ENCODE data around the gene PAX8. TPM values are rescaled to one million over a fixed set of nuclear protein-coding genes. Genes with fewer than 3 reads are reported as not detected.
A peak's percentile ranks its signal among the peaks of the same experiment; 100 is the strongest.
"Not testable (repeated sequence)": the region's sequence is repeated elsewhere in the genome, so short reads cannot be mapped to it uniquely, and the experiment has no call there.

Gene PAX8
- total RNA-seq, 2 experiments from 2014 or later: 0.21 to 0.55 TPM

GRCh38 chr2:113288117-113288673, 9.5 kb upstream of the PAX8 start:
- peaks cover 33% of the 10 kb centered on the region for H3K27me3 Mint-ChIP-seq (ENCODE audit: low read depth)
- CTCF ChIA-PET: interaction anchor here (2.1 kb wide), 1 partner anchor 9 kb away, joined by 6 read pairs; no protein-coding TSS in a partner anchor
- DNase-seq; H3K27ac Mint-ChIP-seq; H3K4me3 Mint-ChIP-seq; H3K9me3 Mint-ChIP-seq (ENCODE audit: insufficient read depth); ATAC-seq; POLR2A ChIA-PET; H3K4me1 Mint-ChIP-seq (ENCODE audit: low read depth); H3K36me3 Mint-ChIP-seq (ENCODE audit: low read depth): not testable (repeated sequence)

DNA sequence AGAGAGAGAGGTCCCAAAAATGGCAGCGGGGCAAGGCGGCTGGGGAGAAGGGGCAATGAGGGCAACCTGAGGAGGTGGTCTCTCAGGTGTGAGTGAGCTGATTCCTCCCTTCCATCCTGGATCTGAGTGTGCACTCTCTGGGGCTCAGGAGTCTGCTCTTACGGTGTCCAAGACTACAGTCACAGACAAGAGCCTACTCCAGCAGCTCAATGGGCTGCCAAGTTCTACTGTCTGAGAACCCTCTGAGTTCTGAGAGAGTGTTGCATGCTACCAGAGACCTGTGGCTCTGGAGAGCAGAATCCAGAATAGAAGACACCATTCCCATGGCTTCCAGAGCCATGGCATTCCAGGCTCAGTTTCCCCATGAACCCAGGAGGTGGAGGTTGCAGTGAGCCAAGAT, 7.1 kb upstream of the PAX8 start:
- H3K4me1 Mint-ChIP-seq (ENCODE audit: low read depth): no peaks in the 10 kb centered on the region
- ATAC-seq: no peak
- no peak overlapping the region for H3K4me3 Mint-ChIP-seq
- DNase-seq: no peak
- POLR2A ChIA-PET: no interaction called here
- CTCF ChIA-PET: no interaction called here
- H3K27ac Mint-ChIP-seq: no peak overlapping the region
- no peaks in the 10 kb centered on the region for H3K9me3 Mint-ChIP-seq (ENCODE audit: insufficient read depth)
- H3K36me3 Mint-ChIP-seq (ENCODE audit: low read depth): no peaks in the 10 kb centered on the region
- H3K27me3 Mint-ChIP-seq (ENCODE audit: low read depth): peaks cover 26% of the 10 kb centered on the region

GRCh38 chr2:113284999-113285398, 6.3 kb upstream of the PAX8 start:
- H3K36me3 Mint-ChIP-seq (ENCODE audit: low read depth); H3K4me3 Mint-ChIP-seq; POLR2A ChIA-PET; ATAC-seq; H3K4me1 Mint-ChIP-seq (ENCODE audit: low read depth); H3K27ac Mint-ChIP-seq; H3K9me3 Mint-ChIP-seq (ENCODE audit: insufficient read depth); DNase-seq; CTCF ChIA-PET: not testable (repeated sequence)
- H3K27me3 Mint-ChIP-seq (ENCODE audit: low read depth): peaks cover 33% of the 10 kb centered on the region

GRCh38 chr2:113284476-113284875, 5.8 kb upstream of the PAX8 start:
- Mint-ChIP-seq H3K4me3 (no peak overlapping the region), H3K4me1 (ENCODE audit: low read depth) (no peaks in the 10 kb centered on the region), H3K36me3 (ENCODE audit: low read depth) (no peaks in the 10 kb centered on the region), H3K9me3 (ENCODE audit: insufficient read depth) (no peaks in the 10 kb centered on the region), H3K27ac (no peak overlapping the region), H3K27me3 (ENCODE audit: low read depth) (peaks cover 38% of the 10 kb centered on the region)
- DNase-seq (no peak), ATAC-seq (no peak)
- ChIA-PET CTCF (no interaction called here), POLR2A (no interaction called here)

DNA sequence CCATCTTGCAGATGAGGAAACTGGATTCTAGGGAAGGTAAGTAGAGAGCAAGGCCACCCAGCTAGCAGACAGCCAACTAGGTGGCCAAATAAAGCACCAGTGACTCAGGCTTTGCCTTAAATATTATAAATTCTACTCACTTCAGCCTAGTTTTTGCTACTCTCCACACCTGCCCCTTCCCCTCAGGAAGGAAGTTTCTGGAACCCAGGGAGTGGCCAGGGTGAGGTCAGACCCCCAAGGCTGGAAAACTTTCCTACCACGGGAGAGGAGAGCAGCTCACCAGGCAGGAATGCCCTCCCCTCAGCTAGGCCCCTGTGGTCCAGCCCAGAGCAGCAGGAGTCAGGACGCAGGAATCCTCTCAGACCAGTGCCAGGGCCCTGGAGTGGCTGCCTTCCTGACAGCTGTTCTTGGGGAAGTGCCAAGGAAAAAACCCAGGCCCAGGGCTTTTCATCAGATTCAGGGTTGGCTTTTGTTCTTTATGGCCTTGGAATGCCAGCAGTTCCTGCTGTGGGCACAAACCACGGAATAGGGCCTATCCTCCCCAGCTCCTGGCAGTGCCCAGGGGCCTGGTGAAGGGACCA, 5.1 kb upstream of the PAX8 start:
- H3K27ac Mint-ChIP-seq: no peak overlapping the region
- ATAC-seq (no peak), DNase-seq (no peak)
- H3K36me3 Mint-ChIP-seq (ENCODE audit: low read depth): no peaks in the 10 kb centered on the region
- H3K27me3 Mint-ChIP-seq (ENCODE audit: low read depth): peaks cover 44% of the 10 kb centered on the region
- H3K4me3 Mint-ChIP-seq: no peak overlapping the region
- POLR2A ChIA-PET: no interaction called here
- H3K4me1 Mint-ChIP-seq (ENCODE audit: low read depth): no peaks in the 10 kb centered on the region
- H3K9me3 Mint-ChIP-seq (ENCODE audit: insufficient read depth): no peaks in the 10 kb centered on the region
- CTCF ChIA-PET: no interaction called here

- H3K36me3 Mint-ChIP-seq (ENCODE audit: low read depth): no peaks in the 10 kb centered on the region
- no peaks in the 10 kb centered on the region for H3K9me3 Mint-ChIP-seq (ENCODE audit: insufficient read depth)
- ATAC-seq (no peak), DNase-seq (no peak)
- H3K4me1 Mint-ChIP-seq (ENCODE audit: low read depth): no peaks in the 10 kb centered on the region
- CTCF ChIA-PET: no interaction called here
- peaks cover 45% of the 10 kb centered on the region for H3K27me3 Mint-ChIP-seq (ENCODE audit: low read depth)
- no peak overlapping the region for H3K27ac Mint-ChIP-seq
- POLR2A ChIA-PET: no interaction called here
- H3K4me3 Mint-ChIP-seq: no peak overlapping the region
Measured at GRCh38 chr2:113282747-113283533, 4.2 kb upstream of the PAX8 start.

DNA sequence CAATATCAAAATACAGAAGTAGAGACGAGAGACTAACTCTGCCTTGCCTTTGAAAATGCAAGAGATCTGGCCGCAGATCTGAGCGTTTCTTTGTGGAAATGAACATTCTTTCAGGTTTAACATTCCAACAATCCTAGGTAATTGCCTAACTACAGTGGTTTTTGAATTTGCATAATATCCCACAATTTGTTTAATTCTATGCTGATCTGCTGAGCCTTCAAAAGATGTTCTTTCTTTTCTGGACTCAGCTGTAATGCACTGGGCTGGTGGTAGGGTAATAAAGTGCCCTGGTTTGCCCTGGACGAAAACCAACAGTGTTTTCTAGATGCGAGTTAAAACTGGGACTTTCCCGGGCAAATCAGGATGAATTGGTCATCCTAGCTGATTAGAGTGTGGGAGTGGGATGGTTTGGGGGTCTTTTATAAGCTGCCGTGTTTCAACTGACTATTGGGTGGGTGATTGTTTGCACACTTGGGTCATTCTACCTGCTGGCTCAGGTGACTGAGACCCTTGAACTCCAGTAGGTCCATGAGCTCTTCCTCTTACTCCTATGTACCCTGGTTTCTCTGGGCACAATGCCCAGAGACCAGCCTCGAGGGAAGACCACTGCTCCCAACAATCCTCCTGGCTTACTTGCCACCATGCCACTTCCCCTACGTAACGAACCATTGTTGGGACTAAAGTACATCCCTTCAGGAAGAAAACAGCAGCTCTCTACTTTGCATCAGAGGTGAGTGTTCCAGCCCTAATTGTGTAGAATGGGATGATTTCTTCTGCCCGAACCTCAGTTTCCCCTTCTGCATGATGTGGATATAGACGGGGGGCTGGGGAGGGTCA, 3.4 kb upstream of the PAX8 start:
- ChIA-PET POLR2A (no interaction called here), CTCF (no interaction called here)
- Mint-ChIP-seq H3K27ac (no peak overlapping the region), H3K9me3 (ENCODE audit: insufficient read depth) (no peaks in the 10 kb centered on the region), H3K27me3 (ENCODE audit: low read depth) (peaks cover 44% of the 10 kb centered on the region), H3K4me3 (no peak overlapping the region), H3K36me3 (ENCODE audit: low read depth) (no peaks in the 10 kb centered on the region), H3K4me1 (ENCODE audit: low read depth) (peaks cover 3% of the 10 kb centered on the region)
- DNase-seq (no peak), ATAC-seq (no peak)

- no peaks in the 10 kb centered on the region for H3K9me3 Mint-ChIP-seq (ENCODE audit: insufficient read depth)
- no peak overlapping the region for H3K27ac Mint-ChIP-seq
- H3K27me3 Mint-ChIP-seq (ENCODE audit: low read depth): peaks cover 71% of the 10 kb centered on the region
- DNase-seq: no peak
- ChIA-PET CTCF (interaction anchor here (1.1 to 6.0 kb wide), 3 partner anchors 19 to 113 kb away, joined by 3 to 65 read pairs (median 5); no protein-coding TSS in a partner anchor), POLR2A (no interaction called here)
- H3K4me1 Mint-ChIP-seq (ENCODE audit: low read depth): peaks cover 25% of the 10 kb centered on the region
- no peak for ATAC-seq
- H3K36me3 Mint-ChIP-seq (ENCODE audit: low read depth): no peaks in the 10 kb centered on the region
- no peak overlapping the region for H3K4me3 Mint-ChIP-seq
Measured at GRCh38 chr2:113278073-113278741, 514 bp downstream of the PAX8 start.

- ATAC-seq (no peak), DNase-seq (no peak)
- no peaks in the 10 kb centered on the region for H3K9me3 Mint-ChIP-seq (ENCODE audit: insufficient read depth)
- ChIA-PET CTCF (interaction anchor here (2.0 to 6.0 kb wide), 2 partner anchors 29 to 113 kb away, joined by 5 to 65 read pairs; no protein-coding TSS in a partner anchor), POLR2A (no interaction called here)
- peaks cover 75% of the 10 kb centered on the region for H3K27me3 Mint-ChIP-seq (ENCODE audit: low read depth)
- H3K36me3 Mint-ChIP-seq (ENCODE audit: low read depth): no peaks in the 10 kb centered on the region
- peak overlapping the region; percentile 47 for H3K27ac Mint-ChIP-seq
- no peak overlapping the region for H3K4me3 Mint-ChIP-seq
- H3K4me1 Mint-ChIP-seq (ENCODE audit: low read depth): peaks cover 31% of the 10 kb centered on the region
Measured at GRCh38 chr2:113277474-113278072, 1.1 kb downstream of the PAX8 start.

GRCh38 chr2:113276761-113277425, 1.8 kb downstream of the PAX8 start:
- peaks cover 77% of the 10 kb centered on the region for H3K27me3 Mint-ChIP-seq (ENCODE audit: low read depth)
- no peak overlapping the region for H3K4me3 Mint-ChIP-seq
- H3K4me1 Mint-ChIP-seq (ENCODE audit: low read depth): peaks cover 35% of the 10 kb centered on the region
- no peak for DNase-seq
- ChIA-PET POLR2A (no interaction called here), CTCF (interaction anchor here (1.4 to 6.0 kb wide), 3 partner anchors 28 to 139 kb away, joined by 4 to 65 read pairs (median 5); no protein-coding TSS in a partner anchor)
- H3K36me3 Mint-ChIP-seq (ENCODE audit: low read depth): no peaks in the 10 kb centered on the region
- H3K27ac Mint-ChIP-seq: peak overlapping the region; percentile 47
- H3K9me3 Mint-ChIP-seq (ENCODE audit: insufficient read depth): no peaks in the 10 kb centered on the region
- no peak for ATAC-seq
